Muscle of leg (tissue), 11 donors: Measurements from ENCODE around the gene NBEA. TPM values are rescaled to one million over a fixed set of nuclear protein-coding genes. Genes with fewer than 3 reads are reported as not detected.
"Not testable (repeated sequence)": the region's sequence is repeated elsewhere in the genome, so short reads cannot be mapped to it uniquely, and the experiment has no call there.

Experiments
- DNase-seq: peaks from one replicate; pipeline ENCODE4 v3.0.0; 2013
- H3K27ac ChIP-seq: one replicate; pipeline ENCODE4 v1.5.1; 2013; ENCODE audit warnings: mild to moderate bottlenecking, low read length, control low read depth
- H3K27me3 ChIP-seq: one replicate; pipeline ENCODE4 v1.6.1; 2013; ENCODE audit warnings: low read length; ENCODE audit not compliant: control insufficient read depth, insufficient read depth
- H3K36me3 ChIP-seq: one replicate; pipeline ENCODE4 v1.6.1; 2013; ENCODE audit warnings: low read length; ENCODE audit not compliant: control insufficient read depth, insufficient read depth
- H3K4me1 ChIP-seq: one replicate; pipeline ENCODE4 v1.6.1; 2013; ENCODE audit warnings: low read length; ENCODE audit not compliant: control insufficient read depth, insufficient read depth
- H3K4me3 ChIP-seq: one replicate; pipeline ENCODE4 v1.5.1; 2013; ENCODE audit warnings: low read length, control low read depth
- H3K9me3 ChIP-seq: replicated peaks from 2 replicates; pipeline ENCODE4 v1.6.1; 2013; ENCODE audit warnings: low read depth, low read length; ENCODE audit not compliant: control insufficient read depth
- WGBS: methylation state at CpG from one replicate; pipeline ENCODE4 v1.1.5; 2013; ENCODE audit warnings: missing lambda C conversion rate; ENCODE audit not compliant: insufficient coverage; 5-methylcytosine and 5-hydroxymethylcytosine counted together
- polyA plus RNA-seq, 8 donors: library from polyadenylated mRNA; unstranded; fragments of 120-200 nt; gene quantifications; one replicate each; pipeline versions ENCODE4 v1.2.1 to v1.2.3, GENCODE V29; 2013; ENCODE audit warnings: inconsistent platforms in 1 of 8, low replicate concordance in 1 of 8; ENCODE audit not compliant: insufficient read length in 8 of 8, insufficient read depth in 1 of 8
- total RNA-seq: library from RNA; stranded (reverse); fragments of 120-200 nt; gene quantifications from one replicate; pipeline ENCODE4 v1.2.4, GENCODE V29; 2013

Gene NBEA
- total and polyA plus RNA-seq, 9 donors: 10.1 to 19.8 (median 16.0) TPM

- Histone ChIP-seq H3K36me3 (no peaks in the 10 kb centered on the region), H3K4me3 (no peak overlapping the region), H3K4me1 (no peaks in the 10 kb centered on the region), H3K9me3 (no peaks in the 10 kb centered on the region), H3K27me3 (no peaks in the 10 kb centered on the region), H3K27ac (no peak overlapping the region)
- no CpG with 5 or more reads among the region's 5 CpGs for WGBS
- DNase-seq: no peak
Observed at GRCh38 chr13:35055705-35056104, 113.6 kb downstream of the NBEA start.

- H3K9me3 ChIP-seq: no peaks in the 10 kb centered on the region
- WGBS: 100% methylated on average over 1 of the region's 6 CpGs
- H3K4me1 ChIP-seq: no peaks in the 10 kb centered on the region
- DNase-seq: no peak
- no peaks in the 10 kb centered on the region for H3K27me3 ChIP-seq
- no peak overlapping the region for H3K4me3 ChIP-seq
- no peak overlapping the region for H3K27ac ChIP-seq
- no peaks in the 10 kb centered on the region for H3K36me3 ChIP-seq
Observed at GRCh38 chr13:35057858-35058257, 115.8 kb downstream of the NBEA start.

- not testable (repeated sequence) for H3K27ac ChIP-seq, H3K4me3 ChIP-seq, DNase-seq, H3K36me3 ChIP-seq, H3K4me1 ChIP-seq, H3K9me3 ChIP-seq, H3K27me3 ChIP-seq
- WGBS: no CpG with 5 or more reads among the region's 3 CpGs
Observed at GRCh38 chr13:35058585-35058984, 116.5 kb downstream of the NBEA start.

GRCh38 chr13:35086667-35087066 is 144.6 kb downstream of the NBEA start:
- peaks cover 5% of the 10 kb centered on the region for H3K9me3 ChIP-seq
- WGBS: no CpG with 5 or more reads among the region's 2 CpGs
- no peaks in the 10 kb centered on the region for H3K27me3 ChIP-seq
- H3K4me1 ChIP-seq: no peaks in the 10 kb centered on the region
- H3K36me3 ChIP-seq: no peaks in the 10 kb centered on the region
- no peak overlapping the region for H3K4me3 ChIP-seq
- no peak overlapping the region for H3K27ac ChIP-seq
- DNase-seq: no peak

- Histone ChIP-seq H3K9me3 (peaks cover 2% of the 10 kb centered on the region), H3K4me3 (no peak overlapping the region), H3K27ac (no peak overlapping the region), H3K36me3 (no peaks in the 10 kb centered on the region), H3K4me1 (no peaks in the 10 kb centered on the region), H3K27me3 (no peaks in the 10 kb centered on the region)
- 90% methylated on average over 2 of the region's 4 CpGs for WGBS
- DNase-seq: no peak
Observed at GRCh38 chr13:35092251-35092650, 150.2 kb downstream of the NBEA start.

- Histone ChIP-seq H3K9me3 (peaks cover 2% of the 10 kb centered on the region), H3K36me3 (no peaks in the 10 kb centered on the region), H3K4me1 (no peaks in the 10 kb centered on the region), H3K27ac (no peak overlapping the region), H3K27me3 (no peaks in the 10 kb centered on the region), H3K4me3 (no peak overlapping the region)
- no peak for DNase-seq
- WGBS: no CpG with 5 or more reads among the region's 2 CpGs
Observed at GRCh38 chr13:35092751-35093150, 150.7 kb downstream of the NBEA start.

GRCh38 chr13:35093356-35093755 is 151.3 kb downstream of the NBEA start:
- H3K9me3 ChIP-seq: peaks cover under 1% of the 10 kb centered on the region
- H3K36me3 ChIP-seq: no peaks in the 10 kb centered on the region
- DNase-seq: no peak
- H3K27ac ChIP-seq: no peak overlapping the region
- no CpG with 5 or more reads among the region's 1 CpG for WGBS
- no peaks in the 10 kb centered on the region for H3K4me1 ChIP-seq
- no peak overlapping the region for H3K4me3 ChIP-seq
- no peaks in the 10 kb centered on the region for H3K27me3 ChIP-seq

- H3K9me3 ChIP-seq, H3K36me3 ChIP-seq, H3K4me1 ChIP-seq, H3K4me3 ChIP-seq, DNase-seq, H3K27ac ChIP-seq, H3K27me3 ChIP-seq: not testable (repeated sequence)
Observed at GRCh38 chr13:35106771-35107170, 164.7 kb downstream of the NBEA start.

- Histone ChIP-seq H3K4me1 (no peaks in the 10 kb centered on the region), H3K4me3 (no peak overlapping the region), H3K36me3 (no peaks in the 10 kb centered on the region), H3K27ac (no peak overlapping the region), H3K9me3 (no peaks in the 10 kb centered on the region), H3K27me3 (no peaks in the 10 kb centered on the region)
- no CpG with 5 or more reads among the region's 1 CpG for WGBS
- no peak for DNase-seq
Observed at GRCh38 chr13:35107535-35107934, 165.5 kb downstream of the NBEA start.

- H3K27me3 ChIP-seq, H3K36me3 ChIP-seq, DNase-seq, H3K4me1 ChIP-seq, H3K27ac ChIP-seq, H3K9me3 ChIP-seq, H3K4me3 ChIP-seq: not testable (repeated sequence)
- WGBS: no CpG with 5 or more reads among the region's 3 CpGs
Observed at GRCh38 chr13:35113612-35114011, 171.5 kb downstream of the NBEA start.

GRCh38 chr13:35127466-35127865 is 185.4 kb downstream of the NBEA start:
- Histone ChIP-seq H3K36me3 (no peaks in the 10 kb centered on the region), H3K27me3 (no peaks in the 10 kb centered on the region), H3K9me3 (no peaks in the 10 kb centered on the region), H3K4me3 (no peak overlapping the region), H3K27ac (no peak overlapping the region), H3K4me1 (no peaks in the 10 kb centered on the region)
- no peak for DNase-seq
- no CpG with 5 or more reads among the region's 2 CpGs for WGBS
